GM21367 (cell line): ENCODE results near the gene MOB3B.
"Not testable (repeated sequence)": the region's sequence is repeated elsewhere in the genome, so short reads cannot be mapped to it uniquely, and the experiment has no call there.

Experiments
- ATAC-seq: cut with Tn5 transposase; IDR thresholded peaks from one replicate; pipeline ENCODE4 v1.9.1; 2021; ENCODE audit not compliant: unreplicated experiment

MOB3B gene

DNA sequence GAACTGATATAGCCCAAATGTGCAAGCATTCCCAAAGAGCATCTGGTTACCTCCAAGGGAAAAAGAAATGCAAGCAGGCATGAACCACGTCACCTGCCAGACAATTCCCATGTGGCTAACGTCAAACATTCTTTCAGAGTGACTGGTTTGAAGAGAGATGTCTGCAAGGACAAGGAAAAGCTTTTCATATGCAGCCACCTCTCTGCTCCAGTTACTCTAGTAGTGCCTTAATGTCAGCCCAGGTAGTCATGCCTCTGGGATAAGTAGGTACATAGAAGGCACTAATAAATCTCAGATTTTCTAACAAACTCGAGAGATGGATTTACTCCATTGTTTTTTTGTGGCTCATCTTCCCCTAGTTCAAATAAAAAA lies 102.4 kb downstream of the MOB3B start:
- ATAC-seq: no peak

DNA sequence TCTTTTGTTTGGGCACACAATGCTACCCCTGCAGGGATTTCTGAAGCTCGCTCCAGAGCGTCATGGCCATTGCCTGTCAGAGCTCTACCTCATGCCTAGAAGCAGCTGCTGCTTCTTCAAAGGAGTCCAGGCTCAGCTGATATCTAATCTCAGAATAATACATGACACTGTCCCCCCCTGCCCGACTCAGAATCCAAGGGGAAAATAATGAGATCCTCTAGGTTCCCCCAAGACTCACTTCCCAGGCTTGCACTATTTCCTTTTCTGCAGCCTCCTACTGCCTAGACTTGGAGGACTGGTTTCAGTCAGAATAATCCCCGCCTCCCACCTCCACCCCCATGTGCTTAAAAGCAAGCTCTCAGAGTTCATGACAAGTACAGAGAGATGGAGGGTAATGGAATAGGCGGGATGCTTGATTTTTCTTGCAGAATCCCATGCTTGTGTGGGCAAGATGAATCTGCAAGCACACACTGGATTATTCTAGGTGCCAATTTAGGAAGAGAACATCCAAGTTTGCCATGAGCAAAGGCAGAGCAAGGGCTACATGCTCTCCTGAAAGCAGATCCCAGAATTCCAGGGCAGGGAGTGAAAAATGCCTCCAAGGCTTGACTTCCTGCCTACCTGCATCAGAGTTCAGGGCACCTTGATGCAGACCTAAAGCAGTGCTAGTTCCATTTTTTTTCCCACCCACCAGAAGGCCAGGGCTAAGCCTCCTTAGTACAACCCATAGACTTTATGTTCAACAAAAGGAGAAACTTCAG lies 102.9 kb downstream of the MOB3B start:
- ATAC-seq: no peak

DNA sequence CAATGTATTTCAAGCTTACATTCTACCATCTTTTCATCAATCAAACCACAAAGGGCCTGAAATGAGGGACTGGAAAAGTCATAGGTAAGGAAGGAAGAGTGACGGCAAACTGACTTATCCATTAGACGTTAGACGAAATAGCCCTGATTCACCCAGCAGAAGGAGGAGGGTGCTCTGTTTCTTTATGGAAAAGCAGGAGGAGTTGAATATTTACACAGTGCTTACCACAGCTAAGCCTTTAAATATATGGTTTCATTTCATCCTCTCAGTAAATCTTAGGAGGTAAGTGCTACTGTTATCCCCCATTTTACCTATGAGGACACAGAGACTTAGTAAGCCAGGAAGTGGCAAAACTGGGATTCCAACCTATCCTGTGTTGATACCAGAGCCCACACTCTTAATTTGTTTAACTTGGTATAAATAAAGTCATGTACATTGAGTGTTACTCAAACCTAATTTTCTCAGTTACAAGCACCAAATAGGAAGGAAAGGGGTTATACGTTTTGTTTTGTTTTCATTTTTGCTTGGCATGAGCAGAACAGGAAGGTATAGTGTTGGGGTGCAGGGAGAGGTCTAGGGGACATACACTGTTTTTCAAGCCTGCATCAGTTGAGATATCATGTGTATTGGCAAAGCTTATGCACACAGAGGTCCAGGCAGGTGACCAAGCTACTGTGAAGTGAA lies 103.6 kb downstream of the MOB3B start:
- no peak for ATAC-seq

DNA sequence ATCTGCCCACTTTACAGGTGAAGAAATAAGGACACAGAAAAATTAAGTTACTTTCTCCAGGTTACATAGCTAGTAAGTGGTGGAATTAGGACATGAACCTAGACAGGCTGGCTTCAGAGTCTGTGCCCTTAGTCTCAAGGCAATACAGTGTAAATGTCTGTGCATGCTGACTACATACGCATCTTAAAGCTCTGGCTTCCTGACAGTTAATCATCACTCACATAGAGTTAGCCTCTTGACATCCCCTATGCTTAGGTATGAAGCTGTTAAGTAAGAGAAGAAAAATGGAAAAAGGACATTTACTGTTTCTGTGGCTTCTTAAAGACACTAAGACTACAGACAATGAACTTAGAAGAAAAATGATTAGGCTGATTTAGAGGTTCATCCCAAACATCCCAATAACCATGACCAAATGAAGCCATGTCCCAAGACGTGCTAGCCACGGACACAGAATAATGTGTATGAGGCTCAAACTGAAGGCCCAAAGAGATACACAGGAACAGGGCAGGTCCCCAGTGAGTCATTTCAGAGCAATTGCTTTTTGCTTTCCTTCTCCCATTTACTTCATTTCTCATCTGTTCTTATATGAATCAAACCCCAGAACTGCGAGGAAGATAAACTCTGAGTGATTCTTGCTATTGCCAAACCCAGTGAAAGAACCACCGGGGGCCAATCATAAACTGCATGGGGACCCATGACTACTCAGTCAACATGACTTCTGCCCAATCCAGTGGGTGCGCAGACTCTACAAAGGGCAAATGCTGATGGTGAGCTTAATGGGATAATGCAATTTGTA lies 105.5 kb downstream of the MOB3B start:
- no peak for ATAC-seq

DNA sequence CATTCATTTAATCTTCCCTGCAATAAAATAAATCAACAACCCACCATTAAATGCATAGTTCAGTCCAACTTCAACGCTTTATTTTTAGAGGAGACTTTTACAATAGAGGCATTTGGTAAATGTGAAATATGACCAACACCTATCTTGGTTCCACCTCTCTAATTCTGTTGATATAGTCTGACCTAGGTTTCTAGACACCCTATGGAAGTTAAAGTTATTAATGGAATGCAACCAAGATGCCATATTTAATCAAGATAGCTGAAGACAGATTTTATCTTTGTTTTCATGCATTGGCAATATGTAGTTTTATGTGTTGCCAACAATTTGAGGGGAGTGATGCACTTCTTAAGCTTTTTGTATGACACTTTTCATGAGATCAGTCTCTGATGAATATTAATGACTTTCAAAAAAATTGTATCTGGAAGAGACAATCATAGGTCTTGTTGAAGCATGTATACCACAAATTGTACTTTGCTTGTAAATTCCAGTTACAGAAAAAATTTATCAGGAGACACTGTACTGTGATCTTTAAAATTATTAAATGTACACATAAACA lies 107.3 kb downstream of the MOB3B start:
- no peak for ATAC-seq

DNA sequence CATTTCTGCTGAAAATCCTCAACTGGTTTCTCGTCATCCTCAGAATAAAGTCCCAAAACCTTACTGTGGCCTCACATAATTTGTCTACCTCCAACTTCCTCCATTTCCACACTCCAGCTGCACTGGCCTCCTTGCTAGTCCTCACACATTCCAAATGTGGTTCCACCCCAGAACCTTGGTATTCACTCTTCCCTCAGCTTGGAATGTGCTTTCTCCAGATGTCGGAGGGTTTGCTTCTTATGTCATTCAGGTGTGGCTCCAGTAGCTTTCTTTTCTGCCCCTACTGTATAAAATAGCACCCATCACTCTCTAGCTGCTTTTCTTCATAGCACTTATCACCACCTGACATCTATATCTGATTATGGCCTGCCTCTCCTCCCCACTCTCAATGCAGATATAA lies 108.0 kb downstream of the MOB3B start:
- no peak for ATAC-seq

DNA sequence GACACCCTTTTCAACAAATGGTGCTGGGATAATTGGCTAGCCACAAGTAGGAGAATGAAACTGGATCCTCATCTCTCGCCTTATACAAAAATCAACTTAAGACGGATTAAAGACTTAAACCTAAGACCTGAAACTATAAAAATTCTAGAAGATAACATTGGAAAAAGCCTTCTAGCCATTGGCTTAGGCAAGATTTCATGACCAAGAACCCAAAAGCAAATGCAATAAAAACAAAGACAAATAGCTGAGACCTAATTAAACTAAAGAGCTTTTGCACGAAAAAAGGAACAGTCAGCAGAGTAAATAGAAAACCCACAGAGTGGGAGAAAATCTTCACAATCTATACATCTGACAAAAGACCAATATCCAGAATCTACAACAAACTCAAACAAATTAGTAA lies 110.1 kb downstream of the MOB3B start:
- ATAC-seq: not testable (repeated sequence)

DNA sequence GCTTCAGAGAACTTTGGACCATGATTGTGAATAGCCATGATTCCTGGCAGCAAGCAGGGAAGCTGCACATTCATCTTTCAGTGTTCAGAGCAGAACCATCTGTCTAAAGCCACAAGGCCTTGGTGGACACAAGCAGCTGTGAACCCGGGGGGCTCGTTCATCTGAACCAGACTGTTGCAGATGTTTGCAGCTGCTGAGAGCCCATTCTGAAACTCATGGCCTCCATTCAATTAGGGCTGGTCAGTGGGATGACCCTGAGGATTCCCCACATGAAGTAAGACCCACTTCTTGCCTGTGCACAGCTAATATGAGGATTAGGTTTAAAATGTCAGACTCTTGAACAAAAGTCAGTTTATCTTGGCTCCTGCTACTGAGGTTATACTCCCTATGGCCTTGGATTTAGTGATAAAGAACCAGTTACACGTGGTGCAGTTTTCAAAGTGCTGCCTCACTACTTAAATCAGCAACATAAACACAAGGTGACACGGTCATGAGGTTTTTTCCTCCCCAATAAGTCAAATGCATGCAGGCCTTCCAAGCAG lies 115.3 kb downstream of the MOB3B start:
- no peak for ATAC-seq

DNA sequence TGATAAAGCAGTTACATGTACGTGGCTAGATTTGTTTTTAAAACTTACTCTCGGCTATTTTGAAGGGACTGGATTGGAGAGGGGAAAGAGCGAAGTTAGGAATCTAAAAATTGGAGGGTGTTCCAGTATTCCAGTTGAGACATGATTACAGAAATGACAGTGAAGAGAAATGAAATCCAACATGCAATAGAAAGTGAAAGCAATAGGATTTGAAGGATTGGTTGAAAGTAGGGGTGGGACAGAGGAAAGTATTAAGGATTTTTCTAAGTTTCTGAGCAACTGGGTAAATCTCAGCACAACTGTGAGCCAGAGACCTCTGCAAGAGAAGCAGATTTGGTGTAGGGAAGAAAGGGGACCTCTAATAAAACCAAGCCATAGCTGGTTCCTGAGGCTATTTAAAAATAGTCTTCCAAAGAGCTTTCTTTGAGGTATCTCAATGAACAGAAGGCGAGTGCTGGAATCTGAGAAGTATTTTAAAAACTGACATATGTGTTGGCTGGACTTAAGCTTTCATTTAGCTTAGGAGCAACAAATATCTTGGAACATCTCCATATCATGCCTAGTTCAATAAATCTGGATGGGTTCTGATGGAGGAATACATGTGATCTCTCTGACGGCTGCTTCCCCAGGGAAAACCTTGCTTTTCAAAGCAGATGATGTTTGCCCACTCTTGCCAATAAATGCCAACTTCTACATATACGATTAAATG lies 115.9 kb downstream of the MOB3B start:
- no peak for ATAC-seq

DNA sequence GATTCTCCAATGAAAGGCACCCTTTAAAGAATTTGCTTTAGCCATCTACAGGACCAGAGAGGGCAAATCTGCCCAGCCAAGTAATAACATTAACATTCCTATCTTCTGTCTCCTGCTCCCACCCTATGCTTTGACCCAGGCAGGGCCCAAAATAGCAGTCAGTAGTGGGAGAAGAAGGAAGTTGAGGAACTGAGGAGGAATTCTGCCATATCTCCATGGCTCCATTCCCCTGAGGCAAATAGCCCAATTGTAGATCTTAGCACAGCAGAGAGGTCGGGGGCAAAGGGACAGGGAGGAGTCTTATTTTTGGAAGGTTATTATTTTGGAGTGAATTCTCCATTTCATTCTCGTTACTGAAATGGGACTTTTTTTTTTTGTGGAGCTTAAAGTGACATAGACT lies 116.7 kb downstream of the MOB3B start:
- no peak for ATAC-seq

DNA sequence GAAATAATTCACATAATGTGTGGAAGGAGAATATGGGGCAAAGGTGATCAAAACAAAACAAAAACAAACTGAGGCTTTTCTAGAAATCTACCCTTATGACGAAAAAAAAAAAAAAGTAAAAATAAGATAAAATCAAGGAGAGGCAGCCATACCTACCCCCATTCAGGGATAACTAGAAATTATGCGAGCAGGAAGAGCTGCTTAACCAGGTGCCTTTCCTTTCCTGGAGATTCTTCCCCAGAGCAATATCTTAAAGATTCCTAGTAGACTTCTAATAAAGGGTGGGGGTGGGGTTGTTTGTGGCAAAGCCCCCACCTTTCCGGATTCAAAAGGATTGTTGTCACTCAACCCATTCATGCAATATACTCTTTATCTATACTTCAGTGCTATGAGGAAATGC lies 117.5 kb downstream of the MOB3B start:
- ATAC-seq: no peak

DNA sequence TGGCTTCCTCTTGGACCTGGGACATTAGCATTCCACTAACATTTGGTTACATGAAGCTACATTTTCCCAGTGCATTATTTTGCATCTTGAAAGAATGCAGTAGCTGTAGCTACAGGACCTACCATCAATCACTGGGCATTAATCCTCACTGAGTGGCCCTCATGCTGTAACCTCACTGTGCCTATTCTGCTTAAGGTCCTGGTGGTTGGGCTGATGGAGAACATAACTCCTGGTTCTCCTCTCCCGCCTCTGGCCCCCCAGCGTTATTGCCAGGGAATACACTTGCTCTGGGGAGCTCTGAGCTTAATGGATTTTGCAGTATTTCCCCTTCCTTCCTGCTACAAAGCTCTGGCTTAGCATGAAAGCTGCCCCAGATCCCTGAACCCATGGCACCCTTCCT lies 121.1 kb downstream of the MOB3B start:
- no peak for ATAC-seq

DNA sequence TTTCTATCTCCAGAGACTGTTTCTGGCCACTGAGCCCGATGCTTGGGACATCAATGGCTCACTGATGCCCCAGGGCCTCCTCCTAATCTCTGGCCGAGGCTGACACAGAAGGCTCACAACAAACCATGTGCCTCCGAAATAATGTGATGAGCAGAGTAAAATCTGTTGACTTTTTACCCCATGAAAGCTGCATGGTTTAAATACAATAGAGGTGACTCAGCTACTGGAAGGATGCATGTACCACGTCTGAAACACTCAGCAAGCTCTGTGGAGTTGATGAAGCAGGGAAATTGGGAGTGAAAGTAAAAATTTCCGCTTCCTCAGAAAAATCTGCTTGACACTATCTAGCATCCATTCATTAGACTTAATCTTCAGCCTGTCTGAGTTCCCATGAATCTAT lies 121.6 kb downstream of the MOB3B start:
- no peak for ATAC-seq

DNA sequence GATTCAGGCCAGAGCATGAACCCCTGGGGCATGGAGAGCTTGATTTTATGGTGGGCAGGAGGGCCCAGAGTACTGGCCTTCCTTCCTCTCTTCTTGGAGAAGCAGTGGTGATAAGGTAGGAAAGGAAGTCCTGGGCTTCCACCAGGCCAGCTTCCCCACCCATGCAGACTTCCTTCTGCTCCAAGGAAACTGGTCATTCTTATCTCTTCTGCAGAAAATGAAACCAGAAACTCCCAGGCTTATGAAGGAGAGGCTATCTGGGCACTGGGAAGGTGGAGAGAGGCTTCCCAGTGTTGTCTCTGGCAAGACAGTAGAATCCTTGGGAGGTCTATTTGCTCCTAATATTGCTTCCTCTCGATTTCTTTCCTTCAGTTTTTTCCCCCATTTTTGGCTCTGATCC lies 122.1 kb downstream of the MOB3B start:
- ATAC-seq: no peak

DNA sequence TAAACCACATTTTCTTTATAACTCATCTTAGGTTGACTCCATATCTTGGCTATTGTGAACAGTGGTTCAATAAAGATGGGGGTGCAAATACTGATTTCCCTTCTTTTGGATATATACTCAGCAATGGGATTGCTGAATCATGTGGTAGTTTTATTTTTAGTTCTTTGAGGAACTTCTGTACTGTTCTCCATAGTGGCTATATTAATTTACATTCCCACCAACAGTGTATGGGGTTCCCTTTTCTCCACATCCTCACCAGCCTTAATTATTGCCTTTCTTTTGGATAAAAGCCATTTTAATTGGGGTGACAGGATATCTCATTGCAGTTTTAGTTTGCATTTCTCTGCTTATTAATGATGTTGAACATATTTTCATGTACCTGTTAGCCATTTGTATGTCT lies 125.0 kb downstream of the MOB3B start:
- ATAC-seq: no peak

DNA sequence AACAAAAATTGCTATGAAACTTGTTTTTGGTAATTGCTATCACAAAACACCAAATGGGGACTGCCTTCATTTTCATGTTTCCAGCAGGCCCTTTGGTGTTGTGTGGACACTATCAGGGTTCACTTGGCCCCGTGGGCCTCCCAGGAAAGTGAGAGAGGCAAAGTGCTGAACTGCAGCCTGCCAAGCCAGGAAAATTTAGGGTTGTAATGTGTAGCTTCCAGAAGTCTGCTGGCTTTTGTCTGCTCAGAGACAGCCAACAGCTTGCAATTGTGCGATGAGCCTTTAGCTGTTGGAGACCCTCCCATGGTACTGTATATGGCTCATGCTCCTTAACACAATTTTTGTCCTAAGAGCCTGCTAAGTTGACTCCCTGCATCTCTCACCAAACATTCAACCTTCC lies 127.0 kb downstream of the MOB3B start:
- no peak for ATAC-seq

DNA sequence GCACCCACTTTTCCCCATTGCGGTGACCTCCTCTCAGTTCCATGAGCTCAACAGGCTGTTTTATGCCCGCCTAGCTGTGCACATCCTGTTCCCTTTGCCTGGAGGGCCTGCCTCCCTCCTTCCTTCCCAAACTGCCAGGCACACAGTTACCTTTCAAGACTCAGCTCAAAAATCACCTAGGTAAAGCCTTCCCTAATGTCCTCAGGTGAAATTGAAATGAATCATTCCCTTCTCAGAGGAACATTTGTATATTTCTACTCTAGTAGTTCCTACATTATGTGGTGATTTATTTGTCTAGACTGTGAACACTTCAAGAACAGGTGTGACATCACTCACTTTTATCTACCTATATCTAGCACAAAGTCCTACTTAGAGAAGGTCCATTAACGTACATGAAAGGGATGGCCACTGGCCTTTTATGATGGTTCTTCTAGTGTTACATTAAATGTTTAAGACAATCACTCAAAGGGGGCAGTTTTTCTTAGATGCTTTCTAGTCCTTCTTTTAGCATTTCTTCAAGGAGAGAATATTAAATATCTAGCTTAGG lies 129.2 kb downstream of the MOB3B start:
- no peak for ATAC-seq

DNA sequence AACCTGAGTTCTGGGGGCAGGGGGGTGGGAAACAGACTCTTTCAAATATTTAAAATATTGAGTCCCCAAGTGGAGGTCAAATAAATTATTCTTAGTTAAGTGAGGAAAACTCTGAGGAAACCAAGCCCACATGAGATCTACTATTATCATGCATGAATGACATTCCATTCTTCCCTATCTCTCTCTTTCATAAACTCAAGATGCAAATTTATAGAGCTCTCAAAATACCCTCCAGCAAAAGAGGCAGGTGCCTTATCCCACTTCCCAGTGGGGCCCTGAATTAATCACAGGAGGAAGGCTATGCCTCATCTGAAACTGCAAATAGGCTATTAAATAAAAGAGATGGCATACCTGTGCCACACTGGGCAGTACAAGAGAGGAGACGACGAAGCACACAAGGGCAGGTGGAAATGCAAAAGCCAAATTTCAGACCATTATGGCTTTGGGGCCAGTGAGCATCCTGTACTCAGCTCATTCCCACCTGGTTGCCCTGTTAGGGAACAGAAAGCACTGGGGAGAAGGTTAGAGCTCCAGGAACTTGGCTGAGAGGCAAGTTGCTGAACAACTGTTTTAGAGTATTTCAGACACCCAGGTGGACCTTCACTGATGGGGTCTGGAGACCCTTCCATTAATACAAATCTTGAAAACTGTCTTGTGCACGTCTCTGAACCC lies 130.5 kb downstream of the MOB3B start:
- no peak for ATAC-seq

DNA sequence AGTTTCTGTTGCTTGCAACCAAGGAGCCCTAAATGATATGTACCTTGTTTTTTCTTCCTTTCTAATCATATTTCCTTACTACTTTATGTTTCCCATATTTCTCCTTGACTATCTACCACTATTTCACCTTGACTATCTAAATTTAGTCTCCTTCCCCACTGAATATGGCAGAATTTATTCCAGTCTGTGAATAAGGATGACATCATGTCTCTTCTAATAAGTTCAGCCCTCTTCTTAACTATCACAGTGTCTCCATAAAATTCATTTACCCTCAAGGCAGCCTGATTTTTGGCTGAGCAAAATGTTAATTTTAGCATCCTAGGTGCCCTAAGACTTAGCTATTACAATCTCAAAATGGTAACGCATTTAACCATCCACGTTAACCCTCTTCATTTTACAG lies 133.1 kb downstream of the MOB3B start:
- ATAC-seq: no peak

DNA sequence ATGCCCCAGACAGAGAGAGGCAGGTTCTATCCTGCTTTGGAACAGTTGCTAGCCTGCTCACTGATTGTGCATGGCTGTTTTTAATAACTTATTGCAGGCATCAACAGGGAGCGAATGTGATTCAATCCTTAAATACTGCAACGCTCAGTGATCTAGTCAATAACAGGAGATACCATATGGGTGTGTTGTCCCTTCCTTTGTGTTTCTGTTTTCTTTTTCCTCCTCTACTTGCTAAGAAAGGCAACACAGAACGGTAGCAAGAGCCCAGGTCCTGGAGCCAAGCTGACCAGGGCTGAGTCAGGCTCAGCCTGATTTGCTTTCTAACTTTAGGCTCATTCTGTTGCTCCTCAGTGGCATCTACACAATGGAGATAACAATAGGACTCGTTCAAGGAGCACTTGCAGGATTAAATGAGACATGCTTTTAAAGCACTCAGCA lies 134.1 kb downstream of the MOB3B start:
- ATAC-seq: no peak
